GM19238 (cell line): ENCODE data around the gene AASS.
A peak's percentile ranks its signal among the peaks of the same experiment; 100 is the strongest.
"Not testable (repeated sequence)": the region's sequence is repeated elsewhere in the genome, so short reads cannot be mapped to it uniquely, and the experiment has no call there.

Experiments used
- DNase-seq: peaks from one replicate; pipeline ENCODE4 v3.0.0; 2011; ENCODE audit warnings: low spot score; ENCODE audit not compliant: insufficient read length

Gene AASS

DNA sequence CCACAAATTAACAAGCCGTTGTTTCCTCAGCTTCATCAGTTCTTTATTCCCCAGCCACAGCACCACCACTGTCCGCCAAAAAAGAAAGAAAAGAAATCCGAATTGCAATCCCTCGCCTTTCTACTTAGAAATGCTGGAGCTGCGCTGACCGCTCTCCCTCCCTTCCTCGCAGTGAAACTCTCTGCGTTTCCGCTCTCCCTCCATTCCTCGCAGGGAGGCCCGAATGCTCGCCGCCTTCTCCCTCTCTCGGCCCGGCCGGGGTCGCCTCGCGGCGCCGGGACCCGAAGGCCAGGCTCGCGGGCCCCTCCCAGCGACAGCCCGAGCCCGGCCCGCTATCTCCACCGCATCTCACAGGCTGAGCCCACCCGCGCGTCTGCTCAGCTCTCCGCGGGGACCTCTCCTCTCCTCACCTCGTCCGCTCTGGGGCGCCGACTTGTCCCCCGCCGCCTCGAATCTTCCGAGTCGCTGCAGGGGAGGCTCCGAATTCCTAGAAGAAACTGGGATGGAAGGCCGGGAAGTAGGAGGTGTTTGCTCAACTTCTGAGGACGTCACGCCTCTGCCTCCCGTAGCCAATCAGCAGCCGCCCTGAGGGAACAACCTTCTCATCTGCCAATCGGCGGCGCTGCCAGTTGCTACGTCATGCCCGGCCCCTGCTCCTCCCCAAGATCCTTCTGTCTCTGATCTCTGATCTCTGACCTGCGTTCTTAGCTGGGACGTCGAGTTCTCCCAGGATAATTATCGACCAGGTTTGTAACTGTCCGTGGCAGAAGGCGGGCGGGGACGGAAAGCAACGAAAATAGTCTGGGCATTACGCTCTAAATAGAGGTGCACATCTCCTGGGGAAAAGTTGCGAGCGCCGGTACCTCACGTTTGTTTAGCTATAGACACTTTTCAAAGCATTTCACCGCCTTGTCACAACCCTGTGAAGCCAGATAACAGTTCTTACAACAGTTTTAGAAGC is at the start of gene AASS:
AASS (minus strand) TSS at position 499 of the 961 bp plus-strand sequence. CDS start 10,523 bp downstream, outside the sequence.
- peak; percentile 60 for DNase-seq

DNA sequence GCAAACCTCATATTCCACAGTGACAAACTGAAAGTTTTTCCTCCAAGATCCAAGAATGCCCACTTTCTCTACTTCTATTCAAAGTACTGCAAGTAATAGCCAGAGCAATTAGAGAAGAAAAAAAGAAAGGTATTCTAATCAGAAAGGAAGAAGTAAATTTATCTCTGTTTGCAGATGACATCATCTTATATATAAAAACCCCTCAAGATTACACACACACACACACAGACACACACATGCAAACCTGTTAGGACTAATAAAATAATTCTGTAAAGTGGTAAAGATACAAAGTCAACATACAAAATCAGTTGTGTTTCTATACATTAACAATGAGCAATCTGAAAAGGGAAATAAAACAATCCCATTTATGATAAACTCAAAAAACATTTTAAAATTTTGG is 44.7 kb upstream of the AASS start:
- no peak for DNase-seq

DNA sequence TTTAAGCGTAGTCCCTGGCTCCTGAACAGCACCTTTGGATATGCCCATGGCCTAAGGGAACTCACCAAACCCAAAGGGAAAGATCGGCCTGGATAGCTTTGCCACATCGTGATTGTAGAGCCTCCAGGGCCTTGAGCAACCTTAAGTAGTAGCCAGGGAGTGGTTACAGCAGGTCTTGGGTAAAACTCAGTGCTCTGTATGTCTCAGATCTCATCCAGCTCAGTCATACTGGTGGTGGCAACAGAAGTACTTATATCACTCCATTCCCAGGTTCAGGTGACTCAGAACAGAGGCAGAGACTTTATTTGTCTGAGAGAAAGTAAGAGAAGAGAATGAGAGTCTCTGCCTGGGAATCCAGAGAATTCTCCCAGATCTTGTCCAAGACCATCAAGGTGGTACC is 39.1 kb upstream of the AASS start:
- DNase-seq = no peak

DNA sequence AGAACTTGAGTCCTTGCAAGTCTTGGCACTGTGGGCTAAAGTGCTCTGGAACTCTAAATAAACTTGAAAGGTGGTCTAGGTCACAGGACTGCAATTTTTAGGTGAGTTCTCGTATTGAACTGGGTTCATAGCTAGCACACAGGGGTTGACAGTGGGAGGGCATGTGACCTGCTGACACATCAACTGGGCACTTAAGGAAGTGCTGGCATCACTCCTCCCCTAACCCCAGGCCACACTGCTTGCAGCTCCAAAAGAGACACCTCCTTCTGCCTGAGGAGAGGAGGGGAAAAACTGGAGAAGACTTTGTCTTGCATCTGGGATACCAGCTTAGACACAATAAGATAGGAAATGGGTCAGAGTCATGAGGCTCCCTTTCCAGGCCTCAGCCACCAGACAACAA is 38.0 kb upstream of the AASS start:
- DNase-seq = no peak

DNA sequence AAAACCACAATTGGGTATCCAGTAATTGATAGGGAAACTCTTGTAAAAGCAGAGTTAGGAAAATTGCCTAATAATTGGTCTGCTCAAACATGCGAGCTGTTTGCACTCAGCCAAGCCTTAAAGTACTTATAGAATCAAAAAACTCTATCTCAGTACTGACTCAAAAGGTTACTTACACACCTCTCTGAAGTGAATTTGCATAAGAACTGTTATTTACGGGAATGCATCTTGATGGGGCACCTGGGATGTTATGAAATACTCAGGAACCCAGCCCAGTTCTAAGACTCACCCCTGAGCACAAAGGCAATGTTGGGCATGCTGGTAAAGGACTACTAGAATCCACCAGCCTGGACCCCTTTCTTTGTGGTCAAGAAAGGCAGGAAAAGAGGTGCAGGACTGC is 28.1 kb upstream of the AASS start:
- DNase-seq = not testable (repeated sequence)

DNA sequence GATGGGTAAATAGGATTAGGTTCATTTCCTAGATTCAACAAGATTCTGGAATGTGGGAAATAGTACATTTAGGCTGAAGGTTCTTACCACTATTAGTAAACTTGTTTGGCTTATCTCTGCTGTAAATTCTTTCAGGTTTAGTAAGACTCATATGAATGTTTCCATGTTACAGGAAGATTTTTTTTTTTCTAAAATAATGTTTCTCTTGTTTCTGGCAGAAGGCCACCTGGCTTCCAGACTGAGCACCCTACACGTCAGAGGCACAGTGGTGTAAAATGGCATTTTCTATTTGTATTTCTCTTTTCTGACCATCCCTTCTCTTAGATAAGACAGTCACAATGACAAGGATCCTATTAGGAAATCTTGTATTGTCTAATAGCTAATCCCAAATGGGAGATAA is 22.7 kb upstream of the AASS start:
- DNase-seq = no peak

DNA sequence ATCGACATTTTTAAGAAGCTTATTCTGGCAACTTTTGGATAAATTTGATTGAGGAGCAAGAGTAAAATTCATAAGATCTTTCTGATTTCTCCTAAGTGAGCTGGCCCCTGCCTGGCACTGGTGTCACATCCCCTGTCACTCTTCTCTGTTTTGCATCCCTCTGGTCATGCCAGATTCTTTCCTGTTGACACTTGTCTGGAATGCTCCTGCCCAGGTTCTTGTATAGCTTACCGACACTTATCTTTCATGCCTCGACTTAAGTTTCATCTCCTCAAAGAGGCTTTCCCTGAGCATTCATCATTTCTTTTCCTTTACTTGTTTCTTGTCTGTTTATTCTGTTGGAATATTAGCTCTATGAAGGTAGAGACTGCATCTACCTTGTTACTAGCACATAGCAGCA is 22.2 kb upstream of the AASS start:
- DNase-seq = no peak

DNA sequence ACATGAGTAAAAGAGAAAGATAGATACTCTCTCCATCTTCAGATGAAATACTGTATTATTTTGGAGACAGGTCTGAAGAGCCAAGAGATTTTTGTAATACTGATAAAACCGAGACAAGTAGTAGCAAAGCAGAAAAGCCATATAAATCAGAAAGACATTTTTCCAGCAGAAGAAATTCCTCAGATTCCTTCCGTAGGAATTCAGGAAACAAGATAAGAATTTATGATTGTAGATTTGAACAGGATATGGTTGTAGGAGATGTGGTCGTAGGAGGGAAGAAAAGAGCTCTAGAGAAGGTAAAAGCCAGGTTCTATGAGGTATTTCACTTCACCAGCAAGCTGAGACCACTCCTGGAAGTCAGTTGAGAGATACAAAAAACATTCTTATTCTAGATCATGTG is 17.6 kb upstream of the AASS start:
- DNase-seq = no peak

DNA sequence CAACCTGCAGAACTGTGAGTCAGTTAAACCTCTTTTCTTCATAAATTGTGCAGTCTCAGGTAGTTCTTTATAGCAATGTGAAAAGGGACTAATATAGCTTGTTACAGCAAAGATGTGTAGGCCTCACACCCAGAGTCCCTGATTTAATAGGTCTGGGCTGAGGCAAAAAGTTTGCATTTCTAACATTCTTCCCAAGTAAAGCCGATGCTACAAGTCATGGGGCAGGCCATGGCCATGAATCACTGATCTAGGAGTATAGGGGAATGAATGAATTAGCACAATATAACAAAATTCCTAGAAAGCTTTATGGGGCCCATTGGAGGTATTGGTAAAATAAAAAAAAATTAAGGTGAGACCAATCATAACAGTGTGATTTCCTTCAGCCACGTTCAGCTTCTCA is 11.5 kb upstream of the AASS start:
- DNase-seq = no peak

DNA sequence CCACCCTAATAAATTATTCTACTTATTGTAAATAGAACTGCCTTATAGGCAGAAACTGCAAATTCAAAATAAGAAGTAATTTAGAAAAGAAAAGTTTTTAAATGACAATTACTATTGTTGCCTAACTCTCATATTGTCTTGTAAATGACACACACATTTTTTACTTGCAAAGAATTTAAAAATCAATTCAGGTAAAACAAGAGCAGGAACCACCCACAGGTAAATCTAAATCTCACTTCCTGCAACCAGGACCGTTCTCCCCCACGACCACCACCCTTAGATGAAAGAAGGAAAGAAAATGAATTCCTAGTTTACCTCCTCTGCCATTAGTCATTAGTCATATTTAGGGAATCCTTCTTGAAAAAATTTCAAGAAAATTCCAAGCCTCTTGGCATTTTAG is 4.8 kb upstream of the AASS start:
- DNase-seq = no peak

DNA sequence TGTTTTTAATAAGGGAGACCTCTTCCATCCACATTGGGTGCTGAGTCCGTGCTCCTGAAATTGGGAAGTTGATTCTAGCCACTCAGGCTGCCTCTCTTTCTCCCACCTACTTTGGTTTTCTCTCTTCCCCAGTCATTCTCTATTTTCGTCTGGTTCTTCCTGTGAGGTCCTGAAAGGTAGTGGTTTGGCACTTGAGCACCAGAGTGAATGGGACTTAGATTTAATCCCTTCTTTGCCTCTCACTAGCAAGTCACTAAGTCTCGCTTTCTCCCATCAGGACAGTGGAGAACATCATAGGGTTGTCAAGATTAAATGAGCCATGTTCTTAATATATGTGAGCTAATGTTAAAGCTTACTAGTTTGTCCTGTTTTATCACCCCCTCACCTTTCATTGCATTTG is 4.0 kb upstream of the AASS start:
- DNase-seq = no peak

DNA sequence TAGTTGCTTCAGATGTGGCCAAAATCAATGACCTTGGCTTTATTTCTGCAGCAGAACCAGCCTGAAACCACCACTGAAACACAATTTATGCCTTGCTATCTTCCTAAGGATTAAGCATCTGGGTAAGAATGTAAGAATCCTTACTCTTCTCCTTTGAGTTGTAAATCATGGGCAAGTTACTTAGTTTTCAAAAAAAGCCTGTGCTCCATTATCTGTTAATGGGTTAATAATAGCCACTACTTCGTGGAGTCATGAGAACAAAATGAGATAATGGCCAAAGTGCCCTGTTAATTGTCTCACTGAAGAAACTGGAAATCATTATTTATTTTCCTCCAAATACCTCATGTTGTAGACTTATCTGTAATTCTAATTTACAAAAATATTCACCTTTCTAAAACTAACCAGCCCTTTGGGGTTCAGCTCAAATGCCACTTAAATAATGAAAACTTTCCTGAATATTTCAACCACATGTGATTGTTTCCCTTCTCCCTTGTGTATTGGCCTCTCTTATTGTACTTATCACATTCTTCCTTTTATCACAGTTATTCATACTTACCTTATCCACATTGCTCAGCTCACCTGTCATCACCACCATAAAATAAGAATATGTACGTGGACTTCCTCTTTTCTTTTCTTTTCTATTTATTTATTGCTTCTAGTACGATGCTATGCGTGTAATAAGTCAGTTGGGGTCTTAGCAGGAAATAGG is 2.0 kb upstream of the AASS start:
- no peak for DNase-seq

DNA sequence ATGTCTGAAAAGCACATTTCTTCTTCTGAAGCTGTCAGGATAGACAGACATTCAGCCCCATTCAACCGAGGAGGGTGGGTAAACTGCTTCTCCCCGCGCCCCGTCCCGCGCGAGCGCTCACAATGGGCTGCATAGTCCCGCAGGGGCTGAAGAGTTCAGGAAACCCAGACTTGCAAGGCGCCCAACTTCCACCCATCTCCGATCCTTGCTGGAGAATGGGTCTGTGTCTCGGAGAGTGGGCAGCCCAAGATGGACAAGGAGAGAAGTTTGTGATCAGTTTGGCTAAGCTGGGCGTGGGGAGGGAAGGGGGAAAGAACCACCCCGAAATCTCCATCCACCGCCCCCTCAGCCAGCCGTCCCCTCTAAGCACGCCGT is 686 bp downstream of the AASS start:
- no peak for DNase-seq

DNA sequence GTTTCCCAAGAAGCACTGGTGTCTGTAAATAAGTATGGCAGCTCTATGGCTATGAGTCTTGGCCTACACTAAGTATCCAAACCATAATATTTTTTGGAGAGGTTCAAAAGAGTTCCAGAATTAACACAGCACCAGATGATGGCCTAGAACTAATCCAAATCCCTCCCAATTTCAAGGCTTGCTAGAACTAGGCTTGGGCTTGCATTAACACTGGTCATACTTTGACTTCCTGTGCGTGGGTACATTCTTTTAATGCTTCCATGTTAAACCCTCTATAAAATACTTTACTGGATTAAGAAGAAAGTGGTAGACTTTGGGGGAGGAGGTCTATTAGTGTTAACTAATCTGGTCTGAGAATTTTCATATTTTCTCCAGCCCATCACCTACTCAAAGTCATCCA is 3.1 kb downstream of the AASS start:
- DNase-seq = no peak

DNA sequence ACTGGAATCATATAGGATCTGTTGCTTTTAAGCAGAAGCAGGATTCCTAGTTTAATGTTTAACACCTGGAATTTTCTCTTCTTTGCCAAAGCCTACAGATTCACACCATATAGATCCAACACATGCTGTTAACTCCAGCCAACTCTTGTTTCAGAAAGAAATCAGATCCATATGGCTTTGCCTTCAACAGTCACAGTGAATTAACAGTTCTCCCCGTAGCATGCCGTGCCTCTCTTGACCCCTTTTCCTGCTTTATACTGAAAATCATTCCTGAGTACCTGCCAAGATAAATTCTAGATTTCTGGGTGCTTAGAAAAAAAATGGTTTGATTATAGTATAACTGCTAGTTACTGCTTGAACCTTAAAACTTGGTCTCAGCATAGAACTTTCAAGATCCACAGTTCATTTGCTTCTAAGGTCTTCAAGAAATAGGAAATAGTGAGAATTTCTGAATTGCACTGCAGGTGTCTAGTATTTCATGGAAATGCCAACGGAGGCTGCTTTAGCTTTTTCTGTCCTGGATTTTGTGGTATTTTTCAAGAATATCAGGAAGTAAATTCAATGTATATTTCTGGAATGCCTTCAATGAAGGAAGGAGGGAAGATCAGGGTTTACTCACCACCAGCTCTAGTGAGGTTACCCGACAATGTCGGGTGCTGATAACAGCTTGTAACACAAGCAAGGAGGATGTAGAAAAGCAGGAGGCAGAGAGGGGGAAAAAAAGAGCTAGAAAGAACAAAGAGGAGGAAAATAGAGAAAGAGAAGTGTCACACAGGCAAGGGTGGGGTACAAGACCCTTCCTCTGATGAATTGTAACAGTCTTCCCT is 6.6 kb downstream of the AASS start:
- no peak for DNase-seq

DNA sequence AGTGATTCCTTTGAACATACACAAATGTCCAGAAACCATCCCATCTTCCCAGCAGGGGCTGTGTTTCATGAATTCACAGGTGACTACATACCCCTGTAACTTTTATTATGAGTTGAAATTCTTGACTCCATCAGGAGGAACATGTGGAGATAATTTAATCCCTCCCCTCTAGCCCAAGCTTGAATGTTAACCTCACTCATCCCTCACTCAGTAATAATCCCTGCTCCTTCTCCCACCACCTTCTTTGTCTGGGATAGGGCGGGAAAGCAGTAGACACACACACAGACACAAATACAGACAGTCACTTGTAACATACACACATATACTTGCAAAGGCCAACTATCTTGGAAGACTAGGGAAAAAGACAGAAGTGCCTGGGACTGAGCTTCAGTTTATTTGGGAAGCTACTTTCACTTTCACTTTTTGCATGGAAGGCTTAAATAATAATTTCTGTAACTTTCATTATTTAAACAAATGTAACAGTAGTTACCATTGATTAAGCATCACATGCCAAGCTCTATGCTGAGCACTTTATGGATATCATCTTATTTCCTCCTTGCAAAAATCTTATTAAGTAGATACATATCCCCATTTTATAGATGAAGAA is 7.3 kb downstream of the AASS start:
- DNase-seq = no peak

DNA sequence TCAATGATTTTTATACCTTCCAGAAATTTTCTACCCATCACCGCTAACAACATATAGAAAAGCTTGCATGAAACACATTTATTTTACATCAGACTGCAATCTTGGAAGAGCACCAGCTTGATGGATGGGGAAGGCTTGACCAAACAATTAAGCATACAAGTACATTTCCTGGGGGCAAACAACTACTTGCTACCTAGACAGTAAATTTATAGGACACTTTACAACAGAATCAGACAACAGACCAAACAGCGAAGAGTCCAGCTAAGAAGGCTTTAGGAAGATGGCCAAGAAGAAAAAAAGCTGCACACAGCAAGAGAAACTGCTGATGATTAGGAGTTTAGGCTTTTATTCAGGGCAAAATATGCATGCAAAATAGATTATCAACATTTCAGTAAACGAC is 8.0 kb downstream of the AASS start:
- DNase-seq = no peak

DNA sequence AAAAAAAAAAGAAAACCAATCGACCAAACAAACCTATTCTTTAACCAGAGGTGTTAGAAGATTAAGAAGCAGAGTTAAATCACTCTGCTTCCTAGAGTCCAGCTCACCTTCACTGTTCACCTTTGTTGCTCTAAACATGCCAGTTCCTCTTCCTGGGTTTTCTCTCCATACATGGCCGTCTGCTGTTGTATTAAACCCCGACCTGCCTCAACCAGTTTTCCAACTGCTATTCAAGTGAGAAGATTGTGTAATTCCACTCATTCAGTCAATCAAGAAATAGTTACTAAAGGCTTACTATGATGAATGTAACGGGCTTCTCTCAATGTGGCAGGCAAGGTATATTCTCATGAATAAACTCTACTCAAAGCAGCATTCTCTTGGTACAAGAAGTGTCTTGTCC is 8.8 kb downstream of the AASS start:
- DNase-seq = no peak

DNA sequence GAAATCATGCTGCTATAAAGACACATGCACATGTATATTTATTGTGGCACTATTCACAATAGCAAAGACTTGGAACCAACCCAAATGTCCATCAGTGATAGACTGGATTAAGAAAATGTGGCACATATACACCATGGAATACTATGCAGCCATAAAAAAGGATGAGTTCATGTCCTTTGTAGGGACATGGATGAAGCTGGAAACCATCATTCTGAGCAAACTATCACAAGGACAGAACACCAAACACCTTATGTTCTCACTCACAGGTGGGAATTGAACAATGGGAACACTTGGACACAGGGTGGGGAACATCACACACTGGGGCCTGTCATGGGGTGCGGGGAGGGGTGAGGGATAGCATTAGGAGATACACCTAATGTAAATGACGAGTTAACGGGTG is 9.3 kb downstream of the AASS start:
- DNase-seq = not testable (repeated sequence)

DNA sequence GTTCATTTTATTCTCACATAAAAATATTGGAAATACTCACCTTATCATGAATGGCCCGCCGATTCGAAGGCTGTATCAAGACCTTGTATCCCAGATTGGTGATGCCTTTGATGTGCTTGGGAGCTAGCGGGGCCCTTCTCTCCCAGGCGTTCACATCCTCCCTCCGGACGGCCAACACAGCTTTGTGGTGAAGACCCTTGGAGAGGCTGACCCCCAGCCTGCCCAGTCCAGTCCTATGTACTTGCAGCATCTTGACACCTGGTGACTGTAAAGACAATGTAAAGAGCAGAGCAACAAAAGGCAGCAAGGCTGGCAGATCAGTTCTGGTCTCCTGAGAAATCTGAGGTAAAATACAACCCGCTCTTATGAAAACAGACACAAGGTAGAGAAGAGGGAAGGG is 10.6 kb downstream of the AASS start:
- no peak for DNase-seq

DNA sequence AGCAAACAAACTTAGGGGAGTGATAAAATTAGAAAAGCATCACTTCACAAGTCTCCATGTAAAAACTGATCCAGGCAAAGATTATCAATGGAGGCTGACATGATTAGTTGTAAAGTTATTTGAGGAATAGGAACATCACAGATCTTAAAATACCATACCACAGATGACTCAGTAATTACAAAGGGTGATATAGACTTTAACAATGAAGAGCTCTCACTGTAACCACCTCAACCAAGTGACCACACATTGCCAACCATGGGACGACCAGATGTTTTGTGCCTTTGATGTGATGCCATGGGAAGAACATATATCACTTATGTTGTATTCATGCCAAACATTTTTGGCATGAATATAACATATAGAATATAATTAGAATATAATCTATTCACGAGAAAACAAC is 11.7 kb downstream of the AASS start:
- no peak for DNase-seq

DNA sequence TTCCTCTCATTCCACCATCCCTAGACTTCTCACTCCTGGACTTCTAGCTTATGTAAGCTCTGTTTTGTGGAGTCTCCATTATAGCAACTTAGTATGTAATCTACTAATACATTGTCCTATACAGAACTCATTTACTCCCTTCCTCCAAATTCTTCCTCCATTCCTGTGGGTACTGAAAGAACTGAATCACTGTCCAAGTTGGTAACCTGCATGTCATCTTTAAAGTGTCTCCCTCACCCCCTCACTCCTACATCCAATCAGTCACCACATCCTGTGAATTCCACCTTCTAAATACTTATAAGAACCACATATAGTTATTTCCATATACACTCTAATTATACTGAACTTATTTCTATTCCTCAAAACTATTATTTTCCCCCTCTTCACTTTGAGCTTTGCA is 20.3 kb downstream of the AASS start:
- no peak for DNase-seq
